ENCODE results near the gene REG3G. TPM values are rescaled to one million over a fixed set of nuclear protein-coding genes. Genes with fewer than 3 reads are reported as not detected.
"Not testable (repeated sequence)": the region's sequence is repeated elsewhere in the genome, so short reads cannot be mapped to it uniquely, and the experiment has no call there.

The REG3G gene
- total RNA-seq, 1 experiment from 2014 or later: 0.20 TPM

DNA sequence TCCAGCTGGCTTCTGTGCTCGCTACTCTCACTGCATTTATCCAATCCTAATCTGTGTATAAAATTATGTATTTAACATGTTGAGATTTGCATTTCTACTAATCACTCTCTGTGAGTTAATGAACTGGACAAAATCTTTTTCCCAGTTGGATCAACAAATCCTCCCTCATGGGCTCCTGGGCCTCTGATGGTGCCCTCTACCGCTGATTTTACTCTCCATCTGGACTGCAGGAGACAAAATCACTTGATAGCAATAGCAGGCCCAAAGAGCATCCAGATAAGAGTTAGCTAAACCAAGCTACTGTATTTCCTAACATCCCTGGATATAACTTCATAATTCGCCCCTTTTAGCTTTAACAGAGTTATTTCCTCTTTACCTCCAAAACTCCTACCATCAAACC is 14.4 kb downstream of the REG3G start (continued):
- TF ChIP-seq, protein P1, sequence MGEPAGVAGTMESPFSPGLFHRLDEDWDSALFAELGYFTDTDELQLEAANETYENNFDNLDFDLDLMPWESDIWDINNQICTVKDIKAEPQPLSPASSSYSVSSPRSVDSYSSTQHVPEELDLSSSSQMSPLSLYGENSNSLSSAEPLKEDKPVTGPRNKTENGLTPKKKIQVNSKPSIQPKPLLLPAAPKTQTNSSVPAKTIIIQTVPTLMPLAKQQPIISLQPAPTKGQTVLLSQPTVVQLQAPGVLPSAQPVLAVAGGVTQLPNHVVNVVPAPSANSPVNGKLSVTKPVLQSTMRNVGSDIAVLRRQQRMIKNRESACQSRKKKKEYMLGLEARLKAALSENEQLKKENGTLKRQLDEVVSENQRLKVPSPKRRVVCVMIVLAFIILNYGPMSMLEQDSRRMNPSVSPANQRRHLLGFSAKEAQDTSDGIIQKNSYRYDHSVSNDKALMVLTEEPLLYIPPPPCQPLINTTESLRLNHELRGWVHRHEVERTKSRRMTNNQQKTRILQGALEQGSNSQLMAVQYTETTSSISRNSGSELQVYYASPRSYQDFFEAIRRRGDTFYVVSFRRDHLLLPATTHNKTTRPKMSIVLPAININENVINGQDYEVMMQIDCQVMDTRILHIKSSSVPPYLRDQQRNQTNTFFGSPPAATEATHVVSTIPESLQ (CRISPR knock-in tag; IDR thresholded peaks at IDR 0.05): no peak
- TF ChIP-seq, protein P2, sequence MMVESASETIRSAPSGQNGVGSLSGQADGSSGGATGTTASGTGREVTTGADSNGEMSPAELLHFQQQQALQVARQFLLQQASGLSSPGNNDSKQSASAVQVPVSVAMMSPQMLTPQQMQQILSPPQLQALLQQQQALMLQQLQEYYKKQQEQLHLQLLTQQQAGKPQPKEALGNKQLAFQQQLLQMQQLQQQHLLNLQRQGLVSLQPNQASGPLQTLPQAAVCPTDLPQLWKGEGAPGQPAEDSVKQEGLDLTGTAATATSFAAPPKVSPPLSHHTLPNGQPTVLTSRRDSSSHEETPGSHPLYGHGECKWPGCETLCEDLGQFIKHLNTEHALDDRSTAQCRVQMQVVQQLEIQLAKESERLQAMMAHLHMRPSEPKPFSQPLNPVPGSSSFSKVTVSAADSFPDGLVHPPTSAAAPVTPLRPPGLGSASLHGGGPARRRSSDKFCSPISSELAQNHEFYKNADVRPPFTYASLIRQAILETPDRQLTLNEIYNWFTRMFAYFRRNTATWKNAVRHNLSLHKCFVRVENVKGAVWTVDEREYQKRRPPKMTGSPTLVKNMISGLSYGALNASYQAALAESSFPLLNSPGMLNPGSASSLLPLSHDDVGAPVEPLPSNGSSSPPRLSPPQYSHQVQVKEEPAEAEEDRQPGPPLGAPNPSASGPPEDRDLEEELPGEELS (CRISPR knock-in tag; IDR thresholded peaks at IDR 0.05): no peak
- no peak for TF ChIP-seq SOX15 (CRISPR knock-in tag; IDR thresholded peaks at IDR 0.05)
- no peak for TF ChIP-seq CBFB (CRISPR knock-in tag; IDR thresholded peaks at IDR 0.05; ENCODE audit: low read depth)
- TF ChIP-seq ELF4 (CRISPR knock-in tag; IDR thresholded peaks at IDR 0.05; ENCODE audit: low read depth): no peak

DNA sequence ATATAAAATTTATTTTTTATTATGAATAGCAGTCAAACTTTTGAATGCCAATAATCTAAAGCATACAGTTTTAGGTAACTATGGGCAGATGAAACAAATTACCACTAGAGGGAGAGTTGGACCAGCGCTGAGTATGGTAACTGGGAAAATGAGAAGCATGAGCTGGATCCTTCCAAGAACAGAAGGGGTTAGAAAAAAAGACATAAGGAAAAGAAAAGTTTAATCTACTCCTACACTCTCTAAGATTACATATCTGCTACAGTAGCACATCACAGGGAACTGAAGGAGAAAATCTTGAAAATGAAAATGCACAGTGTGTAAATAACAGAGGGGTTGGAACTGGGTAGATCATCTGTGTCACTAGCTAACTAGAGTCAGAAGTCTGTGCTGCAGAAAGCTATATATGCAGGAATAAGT is 15.5 kb downstream of the REG3G start:
- ChIA-PET POLR2A (interaction anchor here (0.7 kb wide), 1 partner anchor 305 kb away, joined by 3 read pairs; no protein-coding TSS in a partner anchor), CTCF (interaction anchor here (0.5 to 3.2 kb wide), 56 partner anchors 8 to 1774 kb away, joined by 3 to 23 read pairs (median 4); partner anchors contain the start of gene REG3G)
- no peaks in the 10 kb centered on the region for H3K9me3 Mint-ChIP-seq
- no peak overlapping the region for H3K4me3 Mint-ChIP-seq
- no peak for DNase-seq (ENCODE audit: low spot score)
- no peaks in the 10 kb centered on the region for H3K36me3 Mint-ChIP-seq
- H3K27ac Mint-ChIP-seq: no peak overlapping the region
- TF ChIP-seq GABPB1 (CRISPR knock-in tag; IDR thresholded peaks at IDR 0.05): no peak
- TF ChIP-seq, protein P3, sequence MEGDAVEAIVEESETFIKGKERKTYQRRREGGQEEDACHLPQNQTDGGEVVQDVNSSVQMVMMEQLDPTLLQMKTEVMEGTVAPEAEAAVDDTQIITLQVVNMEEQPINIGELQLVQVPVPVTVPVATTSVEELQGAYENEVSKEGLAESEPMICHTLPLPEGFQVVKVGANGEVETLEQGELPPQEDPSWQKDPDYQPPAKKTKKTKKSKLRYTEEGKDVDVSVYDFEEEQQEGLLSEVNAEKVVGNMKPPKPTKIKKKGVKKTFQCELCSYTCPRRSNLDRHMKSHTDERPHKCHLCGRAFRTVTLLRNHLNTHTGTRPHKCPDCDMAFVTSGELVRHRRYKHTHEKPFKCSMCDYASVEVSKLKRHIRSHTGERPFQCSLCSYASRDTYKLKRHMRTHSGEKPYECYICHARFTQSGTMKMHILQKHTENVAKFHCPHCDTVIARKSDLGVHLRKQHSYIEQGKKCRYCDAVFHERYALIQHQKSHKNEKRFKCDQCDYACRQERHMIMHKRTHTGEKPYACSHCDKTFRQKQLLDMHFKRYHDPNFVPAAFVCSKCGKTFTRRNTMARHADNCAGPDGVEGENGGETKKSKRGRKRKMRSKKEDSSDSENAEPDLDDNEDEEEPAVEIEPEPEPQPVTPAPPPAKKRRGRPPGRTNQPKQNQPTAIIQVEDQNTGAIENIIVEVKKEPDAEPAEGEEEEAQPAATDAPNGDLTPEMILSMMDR (IDR thresholded peaks at IDR 0.05): peak; percentile 54
- no peaks in the 10 kb centered on the region for H3K27me3 Mint-ChIP-seq (ENCODE audit: low read depth)
- peaks cover 6% of the 10 kb centered on the region for H3K4me1 Mint-ChIP-seq
- peak; percentile 92 for ATAC-seq

DNA sequence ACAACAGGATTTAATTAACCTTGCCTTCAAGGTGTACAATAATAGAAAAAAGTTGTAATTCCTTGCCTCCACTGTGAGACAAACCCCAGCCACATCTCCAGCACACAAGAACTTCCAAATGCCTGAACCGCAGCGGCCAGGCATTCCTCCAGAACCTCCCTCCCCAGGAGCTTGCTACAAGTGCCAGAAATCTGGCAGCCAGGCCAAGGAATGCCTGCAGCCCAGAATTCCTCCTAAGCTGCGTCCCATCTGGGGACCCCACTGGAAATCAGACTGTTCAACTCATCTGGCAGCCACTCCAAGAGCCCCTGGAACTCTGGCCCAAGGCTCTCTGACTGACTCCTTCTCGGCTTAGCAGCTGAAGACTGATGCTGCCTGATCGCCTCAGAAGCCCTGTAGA is 28.0 kb downstream of the REG3G start:
- POLR2A ChIA-PET; H3K4me1 Mint-ChIP-seq; DNase-seq (ENCODE audit: low spot score); H3K27me3 Mint-ChIP-seq (ENCODE audit: low read depth); H3K27ac Mint-ChIP-seq; ATAC-seq; H3K4me3 Mint-ChIP-seq: not testable (repeated sequence)
- CTCF ChIA-PET: interaction anchor here (1.2 kb wide), 1 partner anchor 12 kb away, joined by 3 read pairs; no protein-coding TSS in a partner anchor
- Mint-ChIP-seq H3K9me3 (peaks cover 33% of the 10 kb centered on the region), H3K36me3 (peaks cover 16% of the 10 kb centered on the region)

DNA sequence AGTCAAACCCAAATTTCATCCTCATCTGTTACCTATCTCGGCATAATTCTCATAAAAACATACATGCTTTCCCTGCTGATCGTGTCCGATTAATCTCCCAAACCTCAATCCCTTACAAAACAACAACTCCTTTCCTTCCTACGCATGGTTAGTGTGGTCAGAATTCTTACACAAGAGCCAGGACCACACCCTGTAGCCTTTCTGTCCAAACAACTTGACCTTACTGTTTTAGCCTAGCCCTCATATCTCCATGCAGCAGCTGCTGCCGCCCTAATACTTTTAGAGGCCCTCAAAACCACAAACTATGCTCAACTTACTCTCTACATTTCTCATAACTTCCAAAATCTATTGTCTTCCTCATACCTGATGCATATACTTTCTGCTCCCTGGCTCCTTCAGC is 29.3 kb downstream of the REG3G start:
- H3K4me3 Mint-ChIP-seq; ATAC-seq; CTCF ChIA-PET; H3K4me1 Mint-ChIP-seq; H3K27ac Mint-ChIP-seq; H3K27me3 Mint-ChIP-seq (ENCODE audit: low read depth); POLR2A ChIA-PET; DNase-seq (ENCODE audit: low spot score): not testable (repeated sequence)
- Mint-ChIP-seq H3K36me3 (peaks cover 16% of the 10 kb centered on the region), H3K9me3 (peaks cover 29% of the 10 kb centered on the region)

DNA sequence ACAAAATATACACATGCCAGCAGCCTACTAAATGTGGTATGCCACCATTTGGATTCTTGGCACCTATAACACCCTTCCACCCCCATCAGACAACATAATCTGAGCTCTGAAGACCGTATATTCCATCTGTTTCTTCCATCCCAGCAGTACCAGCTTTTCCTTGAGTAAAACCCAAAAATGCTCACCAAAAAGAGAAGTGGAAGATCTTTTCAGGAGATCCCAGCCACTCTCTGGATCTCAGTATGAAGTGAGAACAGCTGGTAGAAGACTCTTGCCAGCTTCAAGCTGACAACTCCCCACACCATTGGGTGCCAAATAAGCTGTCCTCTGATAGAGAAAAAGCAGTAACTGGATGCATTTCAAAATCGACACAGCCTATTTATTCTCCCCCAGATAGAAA is 39.7 kb downstream of the REG3G start:
- H3K36me3 Mint-ChIP-seq: no peaks in the 10 kb centered on the region
- CTCF ChIA-PET: no interaction called here
- no peaks in the 10 kb centered on the region for H3K4me1 Mint-ChIP-seq
- no peaks in the 10 kb centered on the region for H3K27me3 Mint-ChIP-seq (ENCODE audit: low read depth)
- POLR2A ChIA-PET: no interaction called here
- no peak overlapping the region for H3K27ac Mint-ChIP-seq
- DNase-seq (ENCODE audit: low spot score) (no peak), ATAC-seq (no peak)
- H3K9me3 Mint-ChIP-seq: peaks cover 13% of the 10 kb centered on the region
- TF ChIP-seq GABPB1 (CRISPR knock-in tag; IDR thresholded peaks at IDR 0.05): no peak
- TF ChIP-seq, protein P2 (CRISPR knock-in tag; IDR thresholded peaks at IDR 0.05): no peak
- no peak for TF ChIP-seq SOX15 (CRISPR knock-in tag; IDR thresholded peaks at IDR 0.05)
- TF ChIP-seq ELF4 (CRISPR knock-in tag; IDR thresholded peaks at IDR 0.05; ENCODE audit: low read depth): no peak
- TF ChIP-seq, protein P4, sequence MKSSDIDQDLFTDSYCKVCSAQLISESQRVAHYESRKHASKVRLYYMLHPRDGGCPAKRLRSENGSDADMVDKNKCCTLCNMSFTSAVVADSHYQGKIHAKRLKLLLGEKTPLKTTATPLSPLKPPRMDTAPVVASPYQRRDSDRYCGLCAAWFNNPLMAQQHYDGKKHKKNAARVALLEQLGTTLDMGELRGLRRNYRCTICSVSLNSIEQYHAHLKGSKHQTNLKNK (CRISPR knock-in tag; IDR thresholded peaks at IDR 0.05): no peak
- TF ChIP-seq EMX1 (CRISPR knock-in tag; IDR thresholded peaks at IDR 0.05): no peak
- no peak overlapping the region for H3K4me3 Mint-ChIP-seq
